Prostate gland (tissue), 2 donors: ENCODE data around the gene RBM33. TPM values are rescaled to one million over a fixed set of nuclear protein-coding genes. Genes with fewer than 3 reads are reported as not detected.

Experiments used
- DNase-seq: peaks from one replicate; pipeline ENCODE4 v3.0.0-alpha.2; 2019; ENCODE audit warnings: low spot score
- H3K27ac ChIP-seq, 2 donors: fragments of 200-600 bp; sonication (generic); 2 replicates each; pipeline ENCODE4 v1.5.1; 2017 to 2019
- H3K27me3 ChIP-seq: fragments of 200-600 bp; sonication (generic); replicated peaks from 2 replicates; pipeline ENCODE4 v1.5.1; 2019; ENCODE audit not compliant: insufficient read depth
- H3K36me3 ChIP-seq, 2 donors: fragments of 200-600 bp; sonication (generic); 1 replicate in 1 of 2; 2 replicates in 1 of 2; pipeline versions ENCODE4 v1.5.1 to v1.8.1; 2017 to 2019
- H3K4me1 ChIP-seq: fragments of 200-600 bp; sonication (generic); replicated peaks from 2 replicates; pipeline ENCODE4 v1.5.1; 2019
- H3K4me3 ChIP-seq, 2 donors: fragments of 200-600 bp; sonication (generic); 2 replicates each; pipeline ENCODE4 v1.5.1; 2017 to 2019
- H3K9me3 ChIP-seq: fragments of 200-600 bp; sonication (generic); 2 replicates; pipeline ENCODE4 v1.5.1; 2017
- CTCF ChIP-seq, 4 experiments: fragments of 200-600 bp in 2 of 4; fragments of 450-650 bp in 2 of 4; sonication (generic) in 2 of 4; IDR thresholded peaks; 1 replicate in 3 of 4; 2 replicates in 1 of 4; pipeline ENCODE4 v1.5.1; 2016 to 2019; ENCODE audit warnings: antibody characterized with exemption in 4 of 4, mild to moderate bottlenecking in 2 of 4, moderate library complexity in 2 of 4
- POLR2A ChIP-seq: fragments of 450-650 bp; IDR thresholded peaks from one replicate; pipeline ENCODE4 v1.6.1; 2016; ENCODE audit warnings: antibody characterized with exemption, mild to moderate bottlenecking
- POLR2AphosphoS5 ChIP-seq: sonication (generic); formaldehyde crosslinking; IDR thresholded peaks from one replicate; pipeline ENCODE4 v1.6.1; 2017; ENCODE audit warnings: antibody characterized with exemption
- WGBS: methylation state at CpG from one replicate; pipeline ENCODE4 v1.1.5; 2018; 5-methylcytosine and 5-hydroxymethylcytosine counted together
- intact Hi-C: fragments of 100-400 bp; cut with DNase I; formaldehyde crosslinking; loops from one replicate; pipeline ENCODE4 v1.14.2; 2022
- total RNA-seq, 2 donors: library from RNA; depleted of rRNA; stranded (reverse); fragments of >200 nt; gene quantifications; one replicate each; pipeline ENCODE4 v1.1.0, GENCODE V29; 2016

RBM33 gene
- total RNA-seq, 2 donors from 2014 or later = 33.2 to 82.9 TPM

- Histone ChIP-seq H3K9me3 (no peaks in the 10 kb centered on the region), H3K4me3 (no peak overlapping the region), H3K27ac (no peak overlapping the region), H3K27me3 (no peaks in the 10 kb centered on the region), H3K4me1 (no peaks in the 10 kb centered on the region), H3K36me3 (no peaks in the 10 kb centered on the region)
- 92% methylated on average over 14 of the region's 14 CpGs for WGBS
- no peak for DNase-seq
- intact Hi-C loops = no loop called here
- no peak for TF ChIP-seq CTCF (IDR thresholded peaks at IDR 0.05)
- TF ChIP-seq POLR2A = no peak
- no peak for TF ChIP-seq POLR2AphosphoS5
These were observed 148.0 kb downstream of the RBM33 start for GRCh38 chr7:155792315-155792960.

GRCh38 chr7:155792999-155793560 is 148.6 kb downstream of the RBM33 start:
- no peak for DNase-seq
- intact Hi-C loops = no loop called here
- 87% methylated on average over 11 of the region's 11 CpGs for WGBS
- Histone ChIP-seq H3K27me3 (no peaks in the 10 kb centered on the region), H3K4me3 (no peak overlapping the region), H3K9me3 (no peaks in the 10 kb centered on the region), H3K4me1 (no peaks in the 10 kb centered on the region), H3K27ac (no peak overlapping the region), H3K36me3 (no peaks in the 10 kb centered on the region)
- TF ChIP-seq POLR2AphosphoS5 (no peak), CTCF (IDR thresholded peaks at IDR 0.05) (no peak), POLR2A (no peak)

GRCh38 chr7:155793720-155794119 is 149.3 kb downstream of the RBM33 start:
- H3K27me3 ChIP-seq = no peaks in the 10 kb centered on the region
- no peak for TF ChIP-seq CTCF (IDR thresholded peaks at IDR 0.05)
- intact Hi-C loops = no loop called here
- no peak overlapping the region for H3K4me3 ChIP-seq
- no peak for DNase-seq
- H3K9me3 ChIP-seq = no peaks in the 10 kb centered on the region
- H3K36me3 ChIP-seq = no peaks in the 10 kb centered on the region
- H3K4me1 ChIP-seq = no peaks in the 10 kb centered on the region
- 80% methylated on average over 4 of the region's 4 CpGs for WGBS
- H3K27ac ChIP-seq = no peak overlapping the region

DNA sequence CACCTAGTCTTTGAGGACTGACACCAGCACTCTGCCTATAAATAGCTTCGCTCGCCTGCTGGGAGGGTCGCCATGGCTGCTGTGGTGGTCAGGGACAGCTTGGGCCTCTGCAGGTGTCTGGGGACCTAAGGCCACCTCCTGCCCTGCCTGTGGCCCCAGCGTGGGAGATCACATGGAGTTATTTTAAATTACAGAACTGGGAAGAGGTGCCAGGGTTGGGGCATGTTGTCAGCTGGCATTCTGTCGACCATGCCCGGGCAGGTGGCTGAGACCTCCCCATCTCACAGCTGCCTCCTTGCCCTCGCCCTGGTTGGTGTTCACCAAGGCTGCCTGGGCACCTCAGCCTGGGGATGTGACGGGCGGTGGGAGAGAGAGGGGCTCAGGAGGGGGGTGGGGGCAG is 149.7 kb downstream of the RBM33 start:
- 72% methylated on average over 9 of the region's 9 CpGs for WGBS
- no peak overlapping the region for H3K27ac ChIP-seq
- no peaks in the 10 kb centered on the region for H3K4me1 ChIP-seq
- intact Hi-C loops = no loop called here
- no peaks in the 10 kb centered on the region for H3K9me3 ChIP-seq
- TF ChIP-seq POLR2AphosphoS5 (no peak), POLR2A (no peak), CTCF (IDR thresholded peaks at IDR 0.05) (no peak)
- no peak for DNase-seq
- H3K27me3 ChIP-seq = no peaks in the 10 kb centered on the region
- no peak overlapping the region for H3K4me3 ChIP-seq
- H3K36me3 ChIP-seq = no peaks in the 10 kb centered on the region

GRCh38 chr7:155795401-155795800 is 150.9 kb downstream of the RBM33 start:
- TF ChIP-seq CTCF (IDR thresholded peaks at IDR 0.05) = no peak
- no peak for TF ChIP-seq POLR2AphosphoS5
- no peak for TF ChIP-seq POLR2A
- no peak for DNase-seq
- H3K27me3 ChIP-seq = no peaks in the 10 kb centered on the region
- intact Hi-C loops = loop anchor here (5.0 kb wide), 1 partner anchor 1022 kb away; no protein-coding TSS in a partner anchor
- H3K4me3 ChIP-seq = no peak overlapping the region
- 92% methylated on average over 7 of the region's 7 CpGs for WGBS
- H3K4me1 ChIP-seq = no peaks in the 10 kb centered on the region
- H3K27ac ChIP-seq = no peak overlapping the region
- H3K9me3 ChIP-seq = no peaks in the 10 kb centered on the region
- H3K36me3 ChIP-seq = no peaks in the 10 kb centered on the region
